NCI-H146 (cell line): ENCODE measurements around the gene CXCR4.
A peak's percentile ranks its signal among the peaks of the same experiment; 100 is the strongest.

Source experiments
- DNase-seq: peaks from one replicate; lab custom pipeline; 2025; lab: John Stamatoyannopoulos, UW

The CXCR4 gene

GRCh38 chr2:136131961-136132824 is 14.2 kb upstream of the CXCR4 start:
- DNase-seq: no peak

- DNase-seq: no peak
Measured at GRCh38 chr2:136131484-136131960, 13.6 kb upstream of the CXCR4 start.

GRCh38 chr2:136130511-136130910 is 12.6 kb upstream of the CXCR4 start:
- no peak for DNase-seq

- no peak for DNase-seq
Measured at GRCh38 chr2:136130045-136130444, 12.1 kb upstream of the CXCR4 start.

GRCh38 chr2:136129601-136130000 is 11.7 kb upstream of the CXCR4 start:
- DNase-seq: no peak

GRCh38 chr2:136128905-136129304 is 11.0 kb upstream of the CXCR4 start:
- DNase-seq: peak; percentile 74

GRCh38 chr2:136128366-136128765 is 10.4 kb upstream of the CXCR4 start:
- no peak for DNase-seq

- DNase-seq: no peak
Measured at GRCh38 chr2:136127356-136127755, 9.4 kb upstream of the CXCR4 start.

- DNase-seq: no peak
Measured at GRCh38 chr2:136126421-136126926, 8.5 kb upstream of the CXCR4 start.

GRCh38 chr2:136126021-136126420 is 8.1 kb upstream of the CXCR4 start:
- peak; percentile 86 for DNase-seq

GRCh38 chr2:136125236-136125635 is 7.3 kb upstream of the CXCR4 start:
- peak; percentile 30 for DNase-seq

- DNase-seq: no peak
Measured at GRCh38 chr2:136124805-136125204, 6.9 kb upstream of the CXCR4 start.

GRCh38 chr2:136122661-136123060 is 4.7 kb upstream of the CXCR4 start:
- DNase-seq: peak; percentile 28

- DNase-seq: peak; percentile 49
Measured at GRCh38 chr2:136121204-136121910, 3.4 kb upstream of the CXCR4 start.

- peak; percentile 90 for DNase-seq
Measured at GRCh38 chr2:136119717-136120675, 2.0 kb upstream of the CXCR4 start.

- peak; percentile 94 for DNase-seq
Measured at GRCh38 chr2:136118819-136119716, 1.1 kb upstream of the CXCR4 start.

GRCh38 chr2:136117391-136117841 is 533 bp downstream of the CXCR4 start:
- DNase-seq: peak; percentile 75

GRCh38 chr2:136116813-136117390 is 1.0 kb downstream of the CXCR4 start:
- DNase-seq: peak; percentile 63

GRCh38 chr2:136116151-136116812 is 1.7 kb downstream of the CXCR4 start:
- no peak for DNase-seq
